HG03097 (cell line): ENCODE data around the gene OIT3.

Source experiments
- ATAC-seq: cut with Tn5 transposase; IDR thresholded peaks from one replicate; pipeline ENCODE4 v1.9.1; 2021; ENCODE audit not compliant: unreplicated experiment, low FRiP score

OIT3 gene

DNA sequence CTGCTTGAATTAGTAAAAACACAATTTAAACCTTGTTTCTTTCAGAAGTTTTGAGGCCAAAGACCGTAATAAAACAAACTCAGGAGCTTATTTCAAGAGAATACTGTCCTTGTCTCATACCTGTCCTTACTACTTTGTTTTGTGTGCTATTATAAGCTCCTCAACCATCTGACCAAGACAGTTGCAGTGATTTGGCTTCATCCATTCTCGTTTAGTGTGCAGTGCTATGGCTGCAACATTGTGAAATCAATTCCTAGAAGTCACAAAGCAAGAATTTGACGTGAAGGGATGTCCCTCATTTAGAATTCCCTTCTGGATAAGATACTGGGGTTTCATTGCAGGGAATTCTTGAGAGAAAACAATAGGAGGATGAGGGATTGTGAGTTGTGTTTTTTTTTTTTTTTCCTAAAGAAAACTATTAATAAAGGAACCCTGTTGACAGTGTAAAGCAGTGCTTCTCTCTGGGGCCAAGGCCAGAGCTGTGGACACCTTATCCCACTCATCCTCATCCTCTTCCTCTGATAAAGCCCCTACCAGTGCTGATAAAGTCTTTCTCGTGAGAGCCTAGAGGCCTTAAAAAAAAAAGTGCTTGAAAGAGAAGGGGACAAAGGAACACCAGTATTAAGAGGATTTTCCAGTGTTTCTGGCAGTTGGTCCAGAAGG is at the start of gene OIT3:
TSS of gene OIT3 (plus strand) at position 604 of the 663 bp plus-strand sequence. CDS start 60 bp downstream, outside the sequence.
- no peak for ATAC-seq

DNA sequence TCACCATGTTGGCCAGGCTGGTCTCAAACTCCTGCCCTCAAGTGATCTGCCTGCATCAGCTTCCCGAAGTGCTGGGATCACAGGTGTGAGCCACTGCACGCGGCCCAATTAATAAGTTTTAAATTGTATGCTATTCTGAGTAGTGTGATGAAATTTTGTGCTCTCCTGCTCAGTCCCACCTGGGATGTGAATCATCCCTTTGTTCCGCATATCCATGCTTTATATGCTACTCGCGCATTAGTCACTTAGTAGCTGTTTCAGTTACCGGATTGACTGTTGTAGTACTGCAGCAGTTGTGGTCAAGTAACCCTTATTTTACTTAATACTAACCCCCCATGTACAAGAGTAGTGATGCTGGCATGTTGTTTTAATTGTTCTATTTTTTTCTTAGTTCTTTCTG is 47.3 kb upstream of the OIT3 start:
- no peak for ATAC-seq

DNA sequence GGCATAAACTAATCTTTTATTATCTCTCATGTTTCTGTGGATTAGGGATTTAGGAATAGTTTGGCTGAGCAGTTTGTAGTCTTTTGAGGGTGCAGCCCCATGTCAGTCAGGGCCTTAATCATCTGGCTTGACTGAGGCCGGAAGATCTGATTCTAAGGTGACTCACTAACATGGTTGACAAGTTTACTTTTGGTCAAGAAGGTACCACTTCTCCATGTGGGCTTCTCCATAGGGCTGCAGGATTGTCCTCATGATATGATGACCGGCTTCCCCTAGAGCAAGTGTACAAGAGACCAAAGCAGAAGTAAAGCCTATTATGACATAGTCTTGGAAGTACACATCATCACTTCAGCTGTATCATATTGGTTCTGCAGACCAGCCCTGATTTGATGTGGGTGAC is 45.9 kb upstream of the OIT3 start:
- no peak for ATAC-seq

DNA sequence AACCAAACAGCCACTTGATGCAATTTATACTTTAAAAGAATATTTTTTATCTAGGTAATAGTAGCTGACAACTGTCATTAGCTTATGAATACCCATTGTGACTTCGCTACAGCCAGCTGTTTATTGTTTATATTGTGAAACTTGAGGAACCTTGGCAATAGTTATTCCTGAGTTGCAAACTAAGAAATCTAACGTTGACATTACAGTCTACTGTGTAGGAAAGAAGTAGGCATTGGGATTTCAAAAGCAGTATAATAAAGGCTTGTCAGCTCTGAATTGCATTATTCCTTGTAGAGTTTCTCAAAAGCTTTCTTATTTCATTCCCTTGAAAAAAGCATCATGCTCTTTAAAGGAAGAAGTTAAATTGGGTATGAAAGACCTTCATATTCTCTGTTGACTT is 42.7 kb upstream of the OIT3 start:
- ATAC-seq, result no peak

DNA sequence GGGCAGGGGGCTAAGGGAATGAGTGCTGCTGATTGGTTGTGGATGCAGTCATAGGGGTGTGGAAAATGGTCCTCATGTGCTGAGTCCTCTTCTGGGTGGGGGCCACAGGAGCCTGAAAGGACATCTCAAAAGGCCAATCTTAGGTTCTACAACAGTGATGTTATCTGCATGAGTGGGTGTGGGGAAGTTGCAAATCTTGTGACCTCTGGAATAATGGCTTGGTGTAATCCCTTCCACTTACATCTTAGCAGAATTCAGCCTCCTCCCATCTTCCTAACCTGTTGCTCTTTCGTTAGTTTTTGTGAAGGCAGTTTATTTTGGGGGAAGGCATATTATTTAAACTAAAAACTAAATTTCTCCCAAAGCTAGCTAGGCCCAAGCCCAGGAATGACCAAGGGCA is 42.0 kb upstream of the OIT3 start:
- no peak for ATAC-seq

DNA sequence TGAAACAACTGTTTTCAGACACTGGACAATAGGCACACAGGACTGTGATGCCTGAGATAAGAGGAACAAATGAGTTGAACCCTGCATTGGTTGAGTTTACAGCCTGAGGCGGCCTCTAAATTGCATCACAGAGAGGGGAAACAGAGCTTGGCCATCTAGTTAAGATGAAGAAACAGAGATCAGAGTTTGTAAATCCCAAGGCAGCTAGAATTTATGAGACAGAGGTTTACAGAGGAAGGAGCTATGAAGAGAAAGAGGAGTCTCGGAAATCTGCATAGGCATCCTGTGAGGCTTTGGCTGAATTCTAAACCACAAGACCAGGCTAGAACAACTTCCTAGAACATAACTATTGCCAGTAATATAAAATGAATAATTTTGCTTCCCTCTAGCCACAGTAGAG is 41.0 kb upstream of the OIT3 start:
- no peak for ATAC-seq

DNA sequence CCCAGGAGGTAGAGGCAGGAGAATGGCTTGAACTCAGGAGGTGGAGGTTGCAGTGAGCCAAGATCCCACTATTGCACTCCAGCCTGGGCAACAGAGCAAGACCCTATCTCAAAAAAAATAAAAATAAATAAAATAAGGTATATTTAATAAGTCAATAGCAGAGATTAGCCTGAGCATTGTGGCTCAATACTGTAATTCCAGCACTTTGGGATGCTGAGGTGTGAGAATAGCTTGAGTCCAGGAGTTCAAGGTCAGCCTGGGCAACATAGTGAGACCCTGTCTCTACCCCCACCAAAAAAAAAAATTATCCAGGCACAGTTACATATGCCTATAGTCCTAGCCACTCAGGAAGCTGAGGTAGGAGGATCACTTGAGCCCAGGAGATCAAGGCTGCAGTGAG is 38.4 kb upstream of the OIT3 start:
- no peak for ATAC-seq

DNA sequence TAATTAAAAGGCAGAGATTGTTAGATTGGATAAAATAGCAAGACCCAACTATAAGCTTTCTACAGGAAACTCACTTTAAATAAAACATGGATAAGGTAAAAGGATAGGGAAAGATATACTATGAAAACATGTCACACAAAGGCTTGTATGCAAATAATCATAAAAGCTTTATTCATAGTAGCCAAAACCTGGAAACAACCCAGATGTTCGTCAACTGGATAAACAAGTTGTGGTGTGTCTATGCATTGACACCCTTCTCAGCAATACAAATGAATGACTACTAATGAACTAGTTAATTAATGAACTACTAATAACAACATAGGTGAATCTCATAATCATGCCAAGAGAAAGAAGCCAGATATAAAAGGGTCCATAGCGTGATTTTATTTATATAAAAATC is 37.7 kb upstream of the OIT3 start:
- ATAC-seq, result no peak

DNA sequence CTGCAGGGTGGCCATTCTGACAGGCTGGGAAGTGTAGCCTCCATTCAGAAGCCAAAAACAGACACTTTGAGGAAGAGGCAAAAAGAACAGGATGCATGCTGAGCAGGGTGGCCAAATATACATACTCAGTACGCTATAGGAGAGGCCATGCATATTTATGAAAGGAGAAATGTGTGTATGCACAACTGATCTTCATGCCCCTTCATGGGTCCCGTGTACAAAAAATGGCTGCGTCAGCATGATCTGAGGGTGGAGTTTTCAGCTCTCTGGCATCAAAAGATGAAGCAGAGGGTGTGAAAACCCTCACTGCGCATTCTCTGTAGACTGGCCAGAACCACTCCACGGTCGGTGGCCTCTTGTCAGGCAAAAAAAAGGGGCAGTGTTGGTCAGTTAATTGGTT is 35.5 kb upstream of the OIT3 start:
- ATAC-seq, result no peak

DNA sequence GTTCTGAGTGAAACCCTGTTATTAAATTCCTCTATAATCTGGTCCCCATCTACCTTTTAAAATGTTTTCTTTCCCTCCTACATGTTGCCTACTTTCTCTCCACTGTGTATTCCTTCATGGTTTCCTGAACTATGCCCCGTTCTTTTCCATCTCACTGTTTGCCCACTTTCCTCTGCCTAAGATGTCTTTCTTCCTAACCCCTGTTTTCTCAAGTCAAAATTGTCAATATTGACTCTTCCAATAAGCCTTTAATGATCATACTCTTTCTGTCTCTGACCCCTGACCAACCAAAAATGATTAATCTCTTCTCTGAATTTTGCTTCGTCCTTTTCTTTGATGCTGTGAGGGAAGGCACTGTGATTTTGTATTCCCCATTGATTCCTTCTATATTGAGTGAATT is 30.6 kb upstream of the OIT3 start:
- ATAC-seq, result no peak

DNA sequence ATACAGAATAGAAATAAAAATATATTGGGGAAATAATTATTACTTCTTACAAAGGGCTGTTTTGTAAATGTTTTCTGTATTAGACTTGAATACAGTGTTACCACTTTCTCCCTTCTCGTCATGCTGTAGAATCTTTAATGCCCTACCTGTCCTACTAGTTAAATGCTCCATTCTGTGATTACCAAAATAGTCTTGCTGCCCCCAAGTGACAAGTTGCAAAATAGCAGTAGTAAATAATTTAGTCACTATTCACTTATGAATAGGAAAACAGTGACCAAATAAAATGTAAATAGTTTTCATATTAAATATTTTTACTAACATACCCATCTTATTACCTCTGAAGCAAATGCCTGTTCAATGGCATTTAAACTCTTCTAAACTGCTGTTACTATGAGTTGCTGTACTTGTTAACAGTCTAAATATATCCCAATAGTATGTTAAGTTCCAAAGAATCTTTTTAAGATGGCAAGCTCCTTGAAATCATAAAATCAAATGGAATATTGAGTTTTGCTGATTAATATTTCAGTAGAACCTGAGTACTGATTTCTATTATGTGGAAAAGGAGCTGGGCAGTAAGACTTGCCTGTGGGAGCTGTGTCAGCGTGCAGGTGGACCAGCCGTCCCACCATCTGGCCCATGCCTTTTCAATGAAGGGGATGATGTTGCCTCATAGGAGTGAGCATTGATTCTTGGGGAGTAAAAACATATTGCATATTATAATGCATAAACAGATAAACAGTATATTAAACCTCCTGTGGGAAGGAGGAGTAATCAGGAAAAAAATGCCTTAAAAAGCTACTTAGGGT is 18.1 kb upstream of the OIT3 start:
- no peak for ATAC-seq

DNA sequence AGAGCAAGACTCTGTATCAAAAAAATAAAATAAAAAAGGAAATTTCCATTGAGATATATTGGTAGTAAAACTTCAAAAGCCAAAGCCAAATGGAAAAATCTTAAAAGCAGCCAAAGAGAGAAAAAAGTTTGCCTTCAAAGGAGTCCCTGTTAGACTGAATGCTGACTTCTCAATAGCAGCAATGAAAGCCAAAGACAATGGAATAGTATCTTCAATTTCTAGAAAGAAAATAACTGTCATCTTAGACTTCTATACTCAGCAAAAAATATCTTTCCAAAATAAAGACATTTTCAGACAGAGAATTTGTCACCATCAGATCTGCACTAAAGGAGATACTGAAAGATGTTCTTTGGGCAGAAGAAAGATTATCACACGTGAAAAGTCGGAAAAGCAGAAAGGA is 14.3 kb upstream of the OIT3 start:
- no peak for ATAC-seq

DNA sequence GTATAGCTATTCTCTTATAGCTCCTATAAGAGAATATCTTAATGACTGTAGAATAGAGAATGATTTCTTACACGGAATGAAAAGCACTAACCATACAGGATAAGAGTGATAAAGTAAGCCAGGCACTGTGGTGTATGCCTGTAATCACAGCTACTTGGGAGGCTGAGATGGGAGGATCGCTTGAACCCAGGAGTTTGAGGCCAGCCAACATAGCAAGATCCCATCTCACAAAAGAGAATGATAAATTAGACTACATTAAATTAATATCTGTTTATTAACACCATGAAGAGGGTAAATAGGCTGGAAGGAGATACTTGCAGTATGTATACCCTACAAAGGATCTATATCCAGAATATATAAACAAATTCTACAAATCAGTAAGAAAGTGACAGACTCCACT is 12.2 kb upstream of the OIT3 start:
- ATAC-seq, result no peak

DNA sequence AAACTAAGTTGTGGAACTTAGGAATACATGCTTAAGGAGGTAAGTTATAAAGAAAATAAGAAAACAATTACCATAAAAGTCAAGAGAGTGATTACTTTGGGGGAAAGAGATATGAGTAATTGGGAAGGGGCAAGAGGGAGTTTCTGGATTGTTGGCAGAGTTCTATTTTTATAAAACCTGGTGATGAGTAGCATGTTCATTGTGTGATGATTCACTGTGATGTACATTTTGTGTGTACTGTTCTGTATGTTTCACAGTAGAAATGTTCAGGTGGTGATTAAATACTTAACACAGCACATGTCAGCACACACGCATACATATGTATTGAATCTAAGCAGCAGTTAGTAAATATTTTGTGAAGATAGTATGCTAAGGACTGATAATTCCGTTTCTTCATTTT is 9.7 kb upstream of the OIT3 start:
- ATAC-seq, result no peak

DNA sequence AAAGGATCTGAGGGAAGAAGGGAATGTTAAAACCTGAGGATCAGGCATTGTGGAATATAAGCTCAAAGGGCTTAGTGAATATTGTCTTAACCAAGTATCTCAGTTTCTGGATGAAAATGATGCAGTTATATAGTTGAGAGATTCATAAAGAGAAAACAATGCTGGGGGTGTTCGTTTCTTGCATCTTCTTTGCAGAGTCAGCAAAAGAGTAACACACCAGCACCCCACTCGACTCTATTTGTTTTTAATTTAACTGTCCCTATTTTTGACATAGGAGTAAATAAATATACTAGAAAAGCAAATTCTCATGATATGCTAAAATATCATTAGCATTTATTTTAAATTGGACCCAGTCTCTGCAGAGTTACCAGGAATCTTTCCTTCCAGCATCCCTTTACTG is 7.6 kb upstream of the OIT3 start:
- no peak for ATAC-seq

DNA sequence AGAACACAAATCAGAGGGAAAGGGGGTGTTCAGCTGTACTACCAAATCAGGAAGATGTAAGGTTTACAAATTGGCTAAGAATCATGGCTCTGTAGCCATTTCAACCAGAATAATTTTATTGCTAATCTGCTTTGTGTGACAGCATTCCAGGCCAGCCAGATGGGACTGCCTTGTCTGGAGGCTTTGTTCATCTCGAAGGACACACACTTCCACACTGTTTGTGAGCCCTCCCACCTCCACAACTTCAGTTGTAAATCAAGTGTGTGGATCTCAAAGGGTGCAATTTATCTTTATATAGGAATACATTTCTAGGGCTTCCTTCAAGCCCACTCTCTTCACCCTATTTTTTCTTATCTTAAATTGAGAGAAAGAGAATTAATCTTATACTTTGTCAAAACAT is 6.9 kb upstream of the OIT3 start:
- ATAC-seq, result no peak

DNA sequence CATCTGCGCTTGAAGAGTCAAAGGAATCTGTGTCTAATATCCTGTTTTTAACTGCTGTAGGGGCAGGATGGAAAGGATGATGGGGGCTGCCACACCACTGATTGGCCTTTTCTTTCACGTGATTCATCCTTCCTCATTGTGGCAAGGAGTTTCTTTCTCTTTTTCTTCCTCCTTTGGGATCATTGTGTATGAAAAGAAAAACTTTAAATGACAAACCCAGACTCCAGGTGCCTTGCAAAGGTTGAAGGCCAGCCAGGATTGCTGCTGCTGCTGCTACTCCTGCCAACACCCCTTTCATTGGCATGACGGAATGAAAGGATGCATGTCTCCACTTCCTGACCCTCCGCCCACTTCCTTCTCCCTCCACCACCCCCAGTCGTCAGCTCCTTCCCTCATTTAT is 6.5 kb upstream of the OIT3 start:
- ATAC-seq, result no peak

DNA sequence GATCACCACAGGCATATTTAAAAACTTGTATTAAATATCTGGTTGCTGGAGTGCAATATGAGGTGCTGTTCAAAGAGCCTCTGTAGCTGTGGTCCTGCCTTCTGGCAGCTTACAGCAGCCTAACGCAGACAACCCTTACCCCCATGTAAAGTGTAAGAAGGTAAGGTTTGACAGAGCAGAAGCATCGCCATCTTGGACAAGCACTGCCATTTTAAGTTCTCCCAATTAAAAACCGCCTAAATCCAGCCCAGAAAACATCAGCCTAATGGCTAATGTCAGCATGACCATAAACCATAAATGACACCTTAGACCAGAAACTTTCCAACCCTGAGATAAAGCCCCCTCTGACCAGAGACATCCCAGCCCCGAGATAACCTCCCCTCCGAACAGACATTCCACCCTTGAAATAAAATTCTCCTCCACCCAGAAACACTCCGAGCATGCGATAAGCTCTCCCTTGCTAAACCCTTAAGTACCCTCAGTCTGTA is 5.3 kb upstream of the OIT3 start:
- no peak for ATAC-seq

DNA sequence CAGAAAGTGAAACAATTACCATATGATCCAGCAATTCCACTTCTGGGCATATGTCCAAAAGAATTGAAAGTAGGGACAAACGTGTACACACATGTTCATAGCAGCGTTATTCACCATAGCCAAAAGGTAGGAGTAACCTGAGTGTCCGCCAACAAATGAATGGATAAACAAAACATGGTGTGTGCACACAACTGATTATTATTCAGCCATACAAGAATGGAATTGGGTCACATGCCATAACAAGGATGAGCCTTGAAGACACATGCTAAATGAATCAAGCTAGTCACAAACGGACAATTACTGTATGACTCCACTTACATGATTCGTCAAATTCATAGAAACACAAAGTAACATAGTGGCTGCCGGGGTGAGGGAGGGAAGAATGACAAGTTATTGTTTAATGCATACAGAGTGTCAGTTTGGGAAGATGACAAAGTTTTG is 4.1 kb upstream of the OIT3 start:
- ATAC-seq, result no peak

DNA sequence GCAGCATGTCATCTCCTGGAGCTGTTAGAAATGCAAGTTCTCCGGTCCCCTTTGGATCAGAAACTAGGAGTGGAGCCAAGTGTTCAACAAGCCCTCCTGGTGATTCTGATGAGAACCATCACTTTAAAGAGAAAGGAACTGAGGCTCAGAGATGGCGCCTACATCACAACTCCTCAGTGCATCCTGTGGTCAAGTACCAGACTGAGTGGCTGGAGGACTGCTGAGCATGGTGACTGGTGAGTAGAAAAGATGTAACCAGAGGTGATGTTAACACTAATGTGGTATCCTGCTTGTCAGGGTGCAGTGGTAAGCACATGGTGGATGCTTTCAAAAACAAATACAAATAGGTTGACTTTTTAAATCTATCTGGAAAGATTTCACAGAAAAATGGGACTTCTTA is 3.5 kb upstream of the OIT3 start:
- no peak for ATAC-seq

DNA sequence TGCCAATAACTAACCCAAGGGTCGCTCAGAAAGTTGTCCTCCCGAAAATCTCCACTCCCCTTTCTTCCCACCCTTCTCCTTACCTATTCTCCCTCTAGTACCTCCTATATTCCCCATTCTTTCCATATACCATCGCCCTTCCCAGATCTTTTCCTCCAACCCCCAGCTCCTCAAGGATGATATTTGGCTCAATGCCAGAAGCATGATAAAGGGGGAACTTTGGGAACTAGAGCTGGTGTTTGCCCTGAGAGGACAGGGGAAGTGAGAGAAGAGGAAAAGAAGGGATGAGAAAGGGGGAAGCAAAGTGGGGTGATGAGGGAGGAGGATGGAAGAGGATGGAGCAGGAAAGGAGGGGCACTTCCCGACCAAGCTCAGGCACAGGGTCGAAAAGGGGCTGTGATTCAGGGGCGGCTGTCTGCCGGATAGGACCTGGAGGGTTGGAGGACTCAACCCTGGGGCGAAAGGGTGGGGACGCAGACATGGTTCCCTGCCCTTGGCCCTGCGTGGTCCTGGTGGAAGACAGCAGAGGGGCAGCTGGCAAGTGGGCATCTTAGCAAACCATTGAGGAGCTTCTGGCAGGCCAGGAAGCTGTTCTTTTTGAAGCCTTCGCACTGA is 1.8 kb downstream of the OIT3 start:
- ATAC-seq, result no peak

DNA sequence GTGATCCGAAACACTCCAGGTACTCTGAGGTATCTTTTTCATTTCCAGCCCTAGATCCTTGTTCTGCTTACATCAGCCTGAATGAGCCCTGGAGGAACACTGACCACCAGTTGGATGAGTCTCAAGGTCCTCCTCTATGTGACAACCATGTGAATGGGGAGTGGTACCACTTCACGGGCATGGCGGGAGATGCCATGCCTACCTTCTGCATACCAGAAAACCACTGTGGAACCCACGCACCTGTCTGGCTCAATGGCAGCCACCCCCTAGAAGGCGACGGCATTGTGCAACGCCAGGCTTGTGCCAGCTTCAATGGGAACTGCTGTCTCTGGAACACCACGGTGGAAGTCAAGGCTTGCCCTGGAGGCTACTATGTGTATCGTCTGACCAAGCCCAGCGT is 5.1 kb downstream of the OIT3 start:
- no peak for ATAC-seq
